ENCODE results near the gene GCK.

DNA sequence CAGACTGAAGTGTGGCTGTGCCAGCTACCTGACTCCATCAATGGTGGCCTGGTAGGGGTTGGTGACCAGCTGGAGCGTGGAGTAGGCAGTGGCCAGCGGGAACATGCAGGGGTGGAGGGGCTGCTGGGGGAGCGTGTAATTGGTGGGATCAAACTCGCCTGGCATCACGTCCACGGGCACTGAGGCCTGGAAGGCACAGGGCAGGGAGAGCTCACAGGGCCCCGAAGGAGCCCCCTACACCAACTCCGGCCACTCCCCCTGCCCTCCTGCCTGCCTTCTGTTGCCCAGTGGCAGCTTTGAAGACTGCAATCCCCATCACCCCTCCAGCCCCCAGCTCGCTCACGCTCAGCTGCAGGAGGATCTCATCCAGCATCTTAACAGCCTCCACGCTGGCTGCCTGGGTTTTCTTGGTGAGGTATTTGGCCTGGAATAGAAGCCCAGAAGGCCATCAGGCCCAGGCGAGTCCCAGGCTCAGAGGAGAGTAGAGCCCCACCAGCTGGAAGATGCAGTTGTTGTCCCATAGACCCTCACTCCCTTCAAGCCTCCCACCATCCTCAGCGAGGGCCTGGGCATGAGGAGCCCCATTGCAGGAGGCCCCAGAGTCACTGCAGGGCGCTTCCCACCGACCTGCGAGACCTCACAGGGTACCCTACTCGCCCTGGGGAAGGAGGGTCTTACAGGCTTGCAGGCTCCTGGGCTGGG, 73.0 kb downstream of the GCK start:
- TF ChIP-seq, protein P1, sequence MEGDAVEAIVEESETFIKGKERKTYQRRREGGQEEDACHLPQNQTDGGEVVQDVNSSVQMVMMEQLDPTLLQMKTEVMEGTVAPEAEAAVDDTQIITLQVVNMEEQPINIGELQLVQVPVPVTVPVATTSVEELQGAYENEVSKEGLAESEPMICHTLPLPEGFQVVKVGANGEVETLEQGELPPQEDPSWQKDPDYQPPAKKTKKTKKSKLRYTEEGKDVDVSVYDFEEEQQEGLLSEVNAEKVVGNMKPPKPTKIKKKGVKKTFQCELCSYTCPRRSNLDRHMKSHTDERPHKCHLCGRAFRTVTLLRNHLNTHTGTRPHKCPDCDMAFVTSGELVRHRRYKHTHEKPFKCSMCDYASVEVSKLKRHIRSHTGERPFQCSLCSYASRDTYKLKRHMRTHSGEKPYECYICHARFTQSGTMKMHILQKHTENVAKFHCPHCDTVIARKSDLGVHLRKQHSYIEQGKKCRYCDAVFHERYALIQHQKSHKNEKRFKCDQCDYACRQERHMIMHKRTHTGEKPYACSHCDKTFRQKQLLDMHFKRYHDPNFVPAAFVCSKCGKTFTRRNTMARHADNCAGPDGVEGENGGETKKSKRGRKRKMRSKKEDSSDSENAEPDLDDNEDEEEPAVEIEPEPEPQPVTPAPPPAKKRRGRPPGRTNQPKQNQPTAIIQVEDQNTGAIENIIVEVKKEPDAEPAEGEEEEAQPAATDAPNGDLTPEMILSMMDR (IDR thresholded peaks at IDR 0.05): no peak
- TF ChIP-seq, protein P2, sequence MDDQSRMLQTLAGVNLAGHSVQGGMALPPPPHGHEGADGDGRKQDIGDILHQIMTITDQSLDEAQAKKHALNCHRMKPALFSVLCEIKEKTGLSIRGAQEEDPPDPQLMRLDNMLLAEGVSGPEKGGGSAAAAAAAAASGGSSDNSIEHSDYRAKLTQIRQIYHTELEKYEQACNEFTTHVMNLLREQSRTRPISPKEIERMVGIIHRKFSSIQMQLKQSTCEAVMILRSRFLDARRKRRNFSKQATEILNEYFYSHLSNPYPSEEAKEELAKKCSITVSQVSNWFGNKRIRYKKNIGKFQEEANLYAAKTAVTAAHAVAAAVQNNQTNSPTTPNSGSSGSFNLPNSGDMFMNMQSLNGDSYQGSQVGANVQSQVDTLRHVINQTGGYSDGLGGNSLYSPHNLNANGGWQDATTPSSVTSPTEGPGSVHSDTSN (IDR thresholded peaks at IDR 0.05): no peak
- TF ChIP-seq EP300 (IDR thresholded peaks at IDR 0.05; ENCODE audit: borderline replicate concordance in 1 of 2, low read depth in 1 of 2, low read length in 1 of 2) (no peak), SMC3 (IDR thresholded peaks at IDR 0.05; ENCODE audit: low read depth, low read length) (no peak), RFX5 (IDR thresholded peaks at IDR 0.05; ENCODE audit: low read length) (no peak), NFIC (IDR thresholded peaks at IDR 0.05; ENCODE audit: borderline replicate concordance) (no peak)

All from SK-N-SH (cell line).